Measurements from ENCODE around the gene RBFOX2.

The RBFOX2 gene

DNA sequence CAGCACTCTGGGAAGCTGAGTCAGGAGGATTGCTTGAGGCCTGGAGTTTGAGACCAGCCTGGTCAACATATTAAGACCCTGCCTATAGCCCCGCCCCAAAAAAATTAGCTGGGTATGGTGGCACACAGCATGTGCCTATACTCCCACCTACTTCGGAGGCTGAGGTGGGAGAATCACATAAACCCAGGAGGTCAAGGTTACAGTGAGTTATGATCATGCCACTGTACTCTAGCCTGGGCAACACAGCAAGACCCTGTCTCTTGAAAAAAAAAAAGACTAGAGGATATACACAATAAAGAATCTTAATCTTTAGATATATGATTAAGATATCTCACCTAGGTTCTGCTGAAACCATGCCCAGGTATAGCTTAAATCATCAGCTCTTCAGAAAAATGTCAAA, 174.3 kb downstream of the RBFOX2 start:
- DNase-seq, result no peak

DNA sequence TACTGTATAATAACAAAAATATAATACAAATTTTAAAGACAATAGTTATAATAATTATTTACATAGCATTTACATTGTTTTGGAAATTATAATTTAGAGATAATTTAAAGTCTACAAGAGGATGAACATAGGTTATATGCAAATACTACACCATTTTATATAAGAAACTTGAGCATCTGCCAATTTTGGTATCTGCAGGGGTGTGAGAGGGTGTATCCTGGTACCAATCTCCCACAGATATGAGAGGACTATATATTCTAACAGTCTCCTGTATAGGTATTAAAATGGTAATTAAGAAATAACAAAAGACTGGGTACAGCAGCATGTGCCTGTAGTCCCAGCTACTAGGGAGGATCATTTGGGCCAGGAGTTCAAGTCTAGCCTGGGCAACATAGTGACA, 176.5 kb downstream of the RBFOX2 start:
- no peak for DNase-seq

- no peak for DNase-seq
These were observed 177.8 kb downstream of the RBFOX2 start for GRCh38 chr22:35850831-35851230.

- DNase-seq, result no peak
These were observed 181.8 kb downstream of the RBFOX2 start for GRCh38 chr22:35846804-35847203.

DNA sequence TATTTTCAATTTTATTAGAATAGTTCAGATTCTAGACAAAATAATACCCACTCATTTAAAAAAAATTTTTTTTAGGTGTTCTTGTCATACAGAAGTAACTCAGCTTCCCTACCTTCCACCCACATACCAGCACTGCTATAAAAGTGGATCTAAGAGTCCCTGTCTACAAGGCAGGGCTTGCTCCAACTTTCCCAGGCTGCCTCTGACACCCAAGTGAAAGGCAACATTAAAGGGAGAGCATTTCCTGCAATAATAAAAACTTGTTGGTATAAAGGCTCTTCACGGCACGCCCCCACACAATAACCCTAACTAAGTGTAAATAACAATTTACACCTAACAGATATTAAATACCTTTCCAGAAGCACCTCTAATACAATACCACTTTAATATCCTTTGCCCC, 183.7 kb downstream of the RBFOX2 start:
- DNase-seq, result no peak

DNA sequence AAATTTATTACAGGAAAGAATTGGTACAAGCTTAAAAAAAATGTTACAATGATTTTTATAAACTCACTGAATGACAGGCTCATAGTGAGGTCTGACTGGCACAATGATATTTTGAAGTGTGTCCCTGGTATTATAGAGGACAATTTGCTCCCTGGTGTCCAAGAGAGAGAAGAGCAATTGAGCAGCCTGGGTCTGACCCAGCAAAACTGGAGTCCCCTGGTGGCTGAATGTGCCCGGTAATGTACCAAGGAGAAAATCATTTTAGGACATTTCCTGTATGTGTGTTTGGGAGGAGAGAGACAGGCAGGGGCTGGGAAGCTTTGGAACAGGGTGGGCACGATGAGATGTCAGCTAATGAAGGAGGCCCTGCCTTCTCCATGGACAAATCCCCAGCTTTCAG, 185.7 kb downstream of the RBFOX2 start:
- DNase-seq, result peak in 1 of 2 experiments; percentile 40

GRCh38 chr22:35842519-35842913, 186.1 kb downstream of the RBFOX2 start:
- DNase-seq, result no peak

DNA sequence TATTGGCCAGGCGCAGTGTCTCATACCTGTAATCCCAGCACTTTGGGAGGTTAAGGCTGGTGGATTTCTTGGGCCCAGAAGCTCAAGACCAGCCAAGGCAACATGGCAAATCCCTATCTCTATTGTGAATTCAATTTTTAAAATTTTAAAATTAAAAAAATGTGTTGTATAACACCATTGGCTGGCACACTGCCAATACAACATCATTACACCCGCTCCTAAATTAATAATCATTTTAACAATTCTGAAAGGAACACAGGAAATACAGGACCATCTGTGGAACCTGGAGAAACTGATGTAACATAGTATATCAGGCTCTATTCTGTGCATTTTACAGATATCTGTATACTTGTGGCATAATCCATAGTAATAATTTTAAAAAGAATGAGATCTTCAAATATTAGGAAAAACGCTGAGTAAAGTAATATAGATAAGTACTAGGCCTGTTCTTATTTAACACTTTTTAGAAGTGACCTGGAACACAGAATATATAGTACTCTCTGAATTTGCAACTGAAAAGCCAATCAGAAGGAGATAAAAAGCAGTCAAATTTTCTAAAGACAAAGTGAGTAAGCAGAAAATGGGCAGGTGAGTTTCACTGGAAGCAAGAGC, 186.6 kb downstream of the RBFOX2 start:
- peak in 1 of 2 experiments; percentile 15 for DNase-seq

DNA sequence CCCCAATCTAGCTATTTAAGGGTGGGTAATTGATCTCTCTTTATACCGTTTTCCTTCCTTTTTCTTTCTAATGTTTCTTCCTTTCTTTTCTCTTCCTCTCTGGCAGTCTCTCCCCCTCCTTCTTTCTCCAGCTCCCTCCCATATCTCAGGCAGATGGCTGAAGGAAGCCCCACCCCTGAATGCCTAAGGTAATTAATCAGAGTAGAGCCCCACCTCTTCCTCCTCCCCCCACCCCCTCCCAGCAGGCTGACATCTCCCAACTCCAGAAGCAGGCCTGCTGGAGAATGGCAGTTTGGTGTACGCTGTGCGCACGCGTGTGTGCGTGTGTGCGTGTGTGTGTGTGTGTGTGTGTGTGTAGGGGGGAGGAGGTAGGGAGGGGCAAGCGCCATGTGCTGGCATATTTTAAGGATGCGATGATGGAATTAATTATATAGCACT, 188.3 kb downstream of the RBFOX2 start:
- peak; percentile 94 to 95 for DNase-seq

DNA sequence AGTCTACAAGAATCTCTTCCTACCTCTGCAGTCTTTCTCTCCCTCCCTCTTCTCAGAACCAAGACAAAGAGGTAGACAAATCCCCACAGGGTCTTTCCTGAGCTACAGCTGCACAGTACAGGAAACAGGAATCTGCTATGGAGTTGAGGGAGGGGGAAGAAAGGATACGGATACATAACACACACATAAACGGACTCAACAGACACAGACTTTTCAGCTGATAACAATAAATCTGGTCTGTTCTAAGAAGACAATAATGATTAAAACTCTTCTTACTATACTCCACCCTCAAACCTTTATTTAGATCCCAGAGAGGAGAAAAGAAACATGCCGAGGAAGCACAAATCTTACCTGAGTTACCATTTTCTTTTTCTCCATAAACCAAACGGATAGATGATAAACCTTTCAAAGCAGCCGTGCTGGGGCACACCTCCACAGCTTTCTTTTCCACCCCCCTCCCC, 188.8 kb downstream of the RBFOX2 start:
- peak in 1 of 2 experiments; percentile 28 for DNase-seq

- peak; percentile 31 to 40 for DNase-seq
These were observed 189.6 kb downstream of the RBFOX2 start for GRCh38 chr22:35838855-35839576.

DNA sequence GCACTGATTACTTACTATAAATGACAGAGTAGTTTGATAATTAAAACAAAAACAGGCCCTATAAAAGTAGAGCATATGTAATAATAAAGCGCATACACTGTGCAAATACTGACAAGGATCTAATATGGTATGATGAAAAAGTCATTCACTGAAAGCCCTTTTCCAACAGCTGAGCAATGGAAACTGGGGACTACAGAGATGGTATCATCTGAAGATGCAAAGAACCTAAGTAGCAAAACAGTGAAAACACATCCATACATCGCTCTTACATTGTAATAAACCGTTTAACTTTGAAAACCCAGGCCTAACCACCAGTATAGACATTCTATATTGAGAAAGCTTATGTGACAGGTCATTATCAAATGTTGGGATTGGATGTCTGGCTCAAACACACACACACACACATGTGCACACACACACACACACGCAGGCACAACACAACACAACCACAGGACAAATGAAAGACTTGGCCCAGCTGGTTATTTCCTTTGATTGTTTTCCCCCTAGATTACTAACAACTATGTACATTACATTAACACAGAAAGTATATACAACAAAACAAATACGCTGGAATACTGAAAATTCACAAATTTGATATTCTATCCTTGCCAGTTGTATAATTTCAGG, 191.4 kb downstream of the RBFOX2 start:
- peak in 1 of 2 experiments; percentile 1 for DNase-seq

GRCh38 chr22:35835998-35836691, 192.5 kb downstream of the RBFOX2 start:
- peak; percentile 77 to 87 for DNase-seq

DNA sequence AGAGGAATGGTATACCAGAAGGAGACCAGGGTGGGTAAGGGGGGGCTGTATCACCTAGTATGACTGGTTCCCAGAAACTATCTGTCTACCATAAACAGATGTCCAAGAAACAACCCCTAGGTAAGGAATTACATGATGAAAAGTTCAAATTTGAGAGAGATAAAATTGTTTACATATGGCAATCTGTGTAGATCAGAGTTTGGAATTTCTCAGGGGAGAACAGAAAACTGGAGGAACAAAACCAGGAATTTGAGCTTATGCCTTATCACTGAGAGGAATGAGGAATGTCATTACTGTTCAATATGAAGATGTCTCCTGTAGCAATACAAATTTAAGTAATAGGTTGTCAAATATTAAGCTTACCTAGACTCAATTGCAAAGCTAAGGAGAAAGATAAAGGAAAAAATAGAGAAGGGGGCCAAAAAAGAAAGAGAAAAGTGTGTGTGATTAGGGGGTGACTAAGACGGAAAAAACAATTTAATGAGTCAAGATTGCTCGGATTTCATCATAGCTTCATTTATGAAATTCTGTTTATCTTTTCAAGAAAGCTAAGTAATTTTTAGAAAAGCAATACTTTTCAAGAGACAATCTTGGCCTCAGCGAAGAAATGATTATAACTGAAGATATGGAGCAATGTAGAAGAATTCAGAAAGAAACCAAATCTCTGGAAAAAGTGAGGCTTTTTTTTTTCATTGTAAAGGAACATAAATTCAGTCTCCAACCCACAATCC, 193.2 kb downstream of the RBFOX2 start:
- DNase-seq, result no peak

DNA sequence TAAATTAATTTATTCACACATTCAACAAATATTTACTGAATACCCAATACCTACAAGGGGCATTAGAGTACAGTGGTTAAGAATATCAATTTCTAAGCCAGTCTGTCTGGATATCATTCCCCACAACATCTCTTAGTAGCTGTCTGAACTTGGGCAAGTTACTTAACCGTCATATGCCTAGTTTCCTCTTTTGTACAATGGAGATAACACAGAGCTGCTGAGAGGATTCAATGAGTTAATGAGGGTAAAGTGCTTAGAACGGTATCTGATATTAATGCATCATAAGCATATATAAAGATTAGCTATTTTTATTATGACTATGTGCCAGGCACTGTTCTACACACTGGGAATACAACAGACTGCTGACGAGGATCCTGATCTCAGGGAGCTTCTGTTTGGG, 194.6 kb downstream of the RBFOX2 start:
- DNase-seq, result no peak

DNA sequence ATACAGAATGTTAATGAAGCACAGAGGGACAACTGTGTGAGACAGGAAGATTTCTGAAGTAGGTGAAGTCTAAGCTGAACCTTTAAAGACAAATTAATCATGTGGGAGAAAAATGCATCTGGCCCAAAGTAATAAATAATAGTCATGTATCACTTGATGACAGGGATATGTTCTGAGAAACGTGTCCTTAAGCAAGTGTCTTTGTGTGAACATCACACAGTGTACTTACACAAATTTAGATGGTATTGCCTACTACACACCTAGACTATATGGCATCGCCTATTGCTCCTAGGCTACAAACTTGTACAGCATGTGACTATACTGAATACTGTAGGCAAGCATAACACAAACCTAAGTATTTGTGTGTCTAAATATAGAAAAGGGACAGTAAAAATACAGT, 198.3 kb downstream of the RBFOX2 start:
- DNase-seq, result no peak

DNA sequence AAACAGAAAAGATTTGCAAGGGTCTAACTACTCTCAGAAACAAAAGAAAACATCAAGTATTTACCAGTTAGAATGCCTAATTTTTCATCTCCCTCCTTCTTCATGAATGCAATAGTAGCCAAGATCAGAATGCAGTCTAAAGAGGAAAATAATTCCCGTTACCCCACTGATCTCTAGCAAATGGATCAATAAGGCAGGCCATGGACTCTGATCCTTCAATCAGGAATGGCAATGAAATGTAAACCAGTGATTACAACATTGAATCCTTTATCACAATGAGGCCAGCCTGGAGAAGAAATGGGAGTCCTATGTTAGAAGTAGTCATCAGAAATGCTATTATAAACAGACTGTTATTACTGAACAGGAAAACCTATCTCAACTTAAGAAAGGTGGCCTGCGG, 204.4 kb downstream of the RBFOX2 start:
- DNase-seq, result no peak

DNA sequence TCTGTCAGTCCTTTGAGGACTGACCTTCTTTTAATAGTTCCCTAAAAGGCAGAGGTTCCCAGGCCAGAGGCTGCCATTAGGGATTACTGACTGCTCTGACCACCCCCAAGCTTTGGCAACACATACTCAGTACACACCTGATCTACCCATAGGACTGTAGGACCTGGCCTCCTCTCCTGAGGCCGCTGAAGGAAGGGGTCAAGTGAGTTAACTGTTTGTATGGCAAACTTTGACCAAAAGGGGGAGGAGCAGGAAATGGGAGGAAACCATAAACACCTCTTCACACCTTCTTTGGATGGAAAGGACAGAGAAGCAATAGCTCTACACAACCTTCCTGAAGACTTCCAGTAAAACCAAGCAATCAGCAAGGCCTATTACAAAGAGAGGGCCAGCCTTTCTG, 207.0 kb downstream of the RBFOX2 start:
- no peak for DNase-seq

GRCh38 chr22:35819421-35819820, 209.2 kb downstream of the RBFOX2 start:
- DNase-seq, result no peak

GRCh38 chr22:35818897-35819296, 209.7 kb downstream of the RBFOX2 start:
- no peak for DNase-seq

DNA sequence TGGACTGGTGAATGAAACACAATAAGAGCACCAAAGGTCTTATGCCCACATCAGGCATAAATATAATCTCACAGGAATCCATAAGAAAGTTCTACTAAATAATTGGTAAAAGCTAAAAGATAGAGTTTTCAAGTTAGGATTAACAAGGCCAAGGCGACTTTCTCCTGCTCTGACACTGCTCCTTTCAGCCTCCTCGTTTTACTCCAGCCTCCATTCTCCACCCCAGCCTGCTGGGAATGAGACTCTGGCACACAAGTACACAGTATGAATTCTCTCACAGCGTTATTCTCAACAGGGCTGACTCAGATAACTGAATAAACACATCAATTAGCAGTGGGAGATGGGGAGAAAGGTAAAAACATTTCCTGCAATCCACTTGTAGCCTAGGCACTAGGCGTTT, 216.0 kb downstream of the RBFOX2 start:
- no peak for DNase-seq

DNA sequence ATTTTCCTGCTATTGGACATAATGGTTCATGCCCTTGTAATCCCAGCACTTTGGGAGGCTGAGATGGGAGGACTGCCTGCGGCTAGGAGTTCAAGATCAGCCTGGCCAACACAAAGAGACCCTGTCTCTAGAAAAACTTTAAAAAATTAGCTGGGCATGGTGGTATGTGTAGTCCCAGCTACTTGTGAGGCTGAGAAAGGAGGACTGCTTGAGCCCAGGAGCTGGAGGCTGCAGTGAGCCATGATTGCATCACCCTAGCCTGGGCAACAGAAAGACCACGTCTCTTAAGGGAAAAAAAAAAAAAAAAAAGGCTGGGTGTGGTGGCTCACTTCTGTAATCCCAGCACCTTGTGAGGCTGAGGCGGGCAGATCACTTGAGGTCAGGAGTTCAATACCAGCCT, 217.0 kb downstream of the RBFOX2 start:
- DNase-seq, result no peak

DNA sequence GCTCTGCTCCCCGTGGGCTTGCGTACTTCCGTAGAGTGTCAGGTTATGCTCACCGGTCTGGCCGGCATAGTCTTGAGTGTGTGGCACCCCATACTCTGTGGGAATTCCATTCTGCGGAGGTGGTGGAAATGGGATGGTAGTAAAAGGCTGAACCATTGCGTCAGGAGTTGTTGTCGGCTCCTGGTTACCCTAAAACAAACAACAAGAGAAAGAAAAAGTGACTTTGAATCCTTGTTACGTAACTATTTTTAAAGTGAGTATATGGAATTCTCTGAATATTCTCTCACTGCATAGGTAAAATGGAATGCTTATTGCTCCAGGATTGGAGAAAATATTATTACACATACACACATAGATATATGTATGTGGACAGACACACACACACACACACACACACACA, 218.8 kb downstream of the RBFOX2 start:
- DNase-seq, result no peak

All from NCI-H446 (cell line).